Omental fat pad (tissue), 4 donors: ENCODE measurements around the gene FGF1. TPM values are rescaled to one million over a fixed set of nuclear protein-coding genes. Genes with fewer than 3 reads are reported as not detected.
A peak's percentile ranks its signal among the peaks of the same experiment; 100 is the strongest.

Experiments
- ATAC-seq: fragments of 150-250 bp; one replicate; pipeline ENCODE4 v1.9.1; 2016; ENCODE audit warnings: mild to moderate bottlenecking, moderate library complexity; ENCODE audit not compliant: low FRiP score
- DNase-seq: peaks from one replicate; pipeline ENCODE4 v3.0.0-alpha.2; 2019; ENCODE audit warnings: low spot score
- total RNA-seq, 4 donors: library from RNA; depleted of rRNA; stranded (reverse); fragments of >200 nt; gene quantifications; one replicate each; pipeline ENCODE4 v1.1.0, GENCODE V29; 2016
- TF ChIP-seq, protein P1 (sequence below), 3 donors: fragments of 450-650 bp; IDR thresholded peaks; one replicate each; pipeline ENCODE4 v1.5.1; 2016 to 2017; ENCODE audit warnings: antibody characterized with exemption in 3 of 3, mild to moderate bottlenecking in 3 of 3, moderate library complexity in 2 of 3

Gene FGF1
- total RNA-seq, 4 donors from 2014 or later = 2.2 to 43.1 (median 34.3) TPM

DNA sequence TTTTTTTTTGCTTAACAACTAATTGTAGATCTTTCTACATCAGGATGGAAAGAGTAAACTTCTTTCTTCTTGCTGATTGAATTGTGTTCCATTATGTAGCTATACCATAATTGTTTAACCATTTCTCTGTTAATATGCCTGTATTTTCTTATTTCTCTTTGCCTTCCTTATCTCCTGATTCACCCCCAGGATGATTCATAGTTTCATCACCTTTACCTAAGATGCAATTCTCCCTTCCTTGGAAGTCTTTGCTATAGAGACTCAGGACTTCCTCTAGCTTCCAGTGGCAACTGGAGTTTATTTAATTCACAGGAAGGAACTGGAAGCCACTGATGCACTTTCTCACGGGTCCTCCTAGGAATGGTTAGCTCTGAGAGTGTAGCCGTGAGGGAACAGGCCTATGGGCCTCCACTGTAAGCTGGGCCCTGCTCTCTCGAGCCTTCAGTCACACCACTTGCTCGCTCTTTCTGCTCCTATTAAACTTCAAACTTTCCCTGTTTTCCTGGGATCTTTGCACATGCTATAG lies 83.1 kb downstream of the FGF1 start:
- TF ChIP-seq, protein P1, sequence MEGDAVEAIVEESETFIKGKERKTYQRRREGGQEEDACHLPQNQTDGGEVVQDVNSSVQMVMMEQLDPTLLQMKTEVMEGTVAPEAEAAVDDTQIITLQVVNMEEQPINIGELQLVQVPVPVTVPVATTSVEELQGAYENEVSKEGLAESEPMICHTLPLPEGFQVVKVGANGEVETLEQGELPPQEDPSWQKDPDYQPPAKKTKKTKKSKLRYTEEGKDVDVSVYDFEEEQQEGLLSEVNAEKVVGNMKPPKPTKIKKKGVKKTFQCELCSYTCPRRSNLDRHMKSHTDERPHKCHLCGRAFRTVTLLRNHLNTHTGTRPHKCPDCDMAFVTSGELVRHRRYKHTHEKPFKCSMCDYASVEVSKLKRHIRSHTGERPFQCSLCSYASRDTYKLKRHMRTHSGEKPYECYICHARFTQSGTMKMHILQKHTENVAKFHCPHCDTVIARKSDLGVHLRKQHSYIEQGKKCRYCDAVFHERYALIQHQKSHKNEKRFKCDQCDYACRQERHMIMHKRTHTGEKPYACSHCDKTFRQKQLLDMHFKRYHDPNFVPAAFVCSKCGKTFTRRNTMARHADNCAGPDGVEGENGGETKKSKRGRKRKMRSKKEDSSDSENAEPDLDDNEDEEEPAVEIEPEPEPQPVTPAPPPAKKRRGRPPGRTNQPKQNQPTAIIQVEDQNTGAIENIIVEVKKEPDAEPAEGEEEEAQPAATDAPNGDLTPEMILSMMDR (IDR thresholded peaks at IDR 0.05) = no peak
- ATAC-seq = no peak
- DNase-seq = no peak

DNA sequence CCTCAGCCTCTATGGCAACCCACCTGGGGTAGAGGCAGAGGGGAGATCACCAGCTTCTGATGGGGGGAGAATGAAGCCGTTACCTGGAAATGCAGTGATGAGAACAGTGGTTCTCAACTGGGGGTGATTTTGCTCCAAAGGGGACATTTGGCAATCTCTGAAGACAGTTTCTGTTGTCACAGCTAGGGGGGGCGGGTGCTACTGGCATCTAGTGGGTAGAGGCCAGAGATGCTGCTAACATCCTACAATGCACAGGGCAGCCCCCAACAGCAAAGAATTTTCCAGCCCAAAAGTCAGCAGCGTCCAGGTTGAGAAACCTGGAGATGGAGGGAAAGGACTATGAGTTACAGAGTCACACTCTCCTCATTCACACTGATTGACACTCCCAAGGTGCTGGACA lies 84.5 kb downstream of the FGF1 start:
- TF ChIP-seq, protein P1 (IDR thresholded peaks at IDR 0.05) = no peak
- ATAC-seq = no peak

DNA sequence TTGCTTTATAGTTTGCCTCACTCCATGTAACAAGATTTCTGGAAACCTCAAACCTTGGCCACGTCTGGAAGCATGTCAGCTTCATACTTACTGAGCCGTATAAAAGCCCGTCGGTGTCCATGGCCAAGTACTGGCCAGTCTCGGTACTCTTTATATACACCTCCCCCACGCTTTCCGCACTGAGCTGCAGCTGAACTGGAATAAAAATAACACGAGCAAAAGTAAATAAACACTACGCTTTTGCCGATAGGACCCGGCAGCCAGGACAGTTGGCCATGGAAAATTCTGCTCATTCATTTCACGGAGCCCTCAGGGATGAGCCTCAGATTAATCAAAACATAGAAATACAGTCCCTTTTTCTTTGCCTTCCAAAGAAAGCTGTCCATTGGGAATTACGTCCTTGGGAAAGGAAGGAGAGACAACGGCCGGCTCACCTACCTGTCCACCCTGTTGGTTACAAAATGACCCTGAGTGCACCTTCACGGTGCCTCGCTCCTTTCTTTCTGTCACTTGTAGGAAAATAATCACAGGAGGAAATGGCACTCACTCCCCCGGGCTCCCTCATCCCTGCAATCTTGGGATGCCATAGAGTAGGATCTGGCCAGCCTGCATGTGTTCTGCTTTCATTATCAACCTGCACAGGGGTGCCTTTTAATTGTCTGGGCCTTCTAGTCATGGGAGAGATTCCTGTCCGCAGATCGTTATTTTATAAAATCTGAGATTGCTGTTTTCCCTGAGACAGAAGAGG lies 85.1 kb downstream of the FGF1 start:
- TF ChIP-seq, protein P1 (IDR thresholded peaks at IDR 0.05) = no peak
- DNase-seq (no peak), ATAC-seq (peak; percentile 53)

More for the DNA sequence above, 84.5 kb downstream of the FGF1 start:
- no peak for DNase-seq

DNA sequence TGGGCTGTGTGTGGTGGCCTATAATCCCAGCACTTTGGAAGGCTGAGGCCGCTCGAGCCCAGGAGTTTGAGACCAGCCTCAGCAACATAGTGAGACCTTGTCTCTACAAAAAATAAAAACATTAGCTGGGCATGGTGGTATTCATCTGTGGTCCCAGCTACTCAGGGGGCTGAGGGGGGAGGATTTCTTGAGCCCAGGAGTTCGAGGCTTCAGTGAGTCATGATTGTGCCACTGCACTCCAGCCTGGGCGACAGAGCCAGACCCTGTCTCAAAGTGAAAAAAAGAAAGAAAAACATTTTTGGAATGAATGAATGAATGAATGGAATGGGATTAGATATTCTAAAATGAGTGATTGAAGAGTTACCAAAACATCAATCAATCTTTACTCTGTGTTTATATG lies 85.8 kb downstream of the FGF1 start:
- no peak for DNase-seq
- no peak for ATAC-seq
- TF ChIP-seq, protein P1 (IDR thresholded peaks at IDR 0.05) = no peak

DNA sequence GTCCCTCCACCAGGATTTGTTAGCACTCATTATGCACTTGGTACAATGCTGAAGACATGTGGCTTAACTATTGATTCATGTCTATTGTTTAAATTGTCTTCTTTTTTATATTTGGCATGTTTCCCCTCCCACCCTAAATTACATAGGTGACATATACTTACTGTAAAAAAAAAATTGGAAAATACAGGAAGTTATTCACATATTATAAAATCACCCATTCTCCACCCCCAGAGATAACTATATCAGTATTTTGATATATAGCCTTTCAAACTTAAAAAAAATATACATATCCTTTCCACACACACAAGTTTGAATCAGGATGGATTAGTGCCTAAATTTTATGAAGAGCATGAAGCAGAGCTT lies 87.6 kb downstream of the FGF1 start:
- no peak for ATAC-seq
- no peak for DNase-seq
- TF ChIP-seq, protein P1 (IDR thresholded peaks at IDR 0.05) = no peak

DNA sequence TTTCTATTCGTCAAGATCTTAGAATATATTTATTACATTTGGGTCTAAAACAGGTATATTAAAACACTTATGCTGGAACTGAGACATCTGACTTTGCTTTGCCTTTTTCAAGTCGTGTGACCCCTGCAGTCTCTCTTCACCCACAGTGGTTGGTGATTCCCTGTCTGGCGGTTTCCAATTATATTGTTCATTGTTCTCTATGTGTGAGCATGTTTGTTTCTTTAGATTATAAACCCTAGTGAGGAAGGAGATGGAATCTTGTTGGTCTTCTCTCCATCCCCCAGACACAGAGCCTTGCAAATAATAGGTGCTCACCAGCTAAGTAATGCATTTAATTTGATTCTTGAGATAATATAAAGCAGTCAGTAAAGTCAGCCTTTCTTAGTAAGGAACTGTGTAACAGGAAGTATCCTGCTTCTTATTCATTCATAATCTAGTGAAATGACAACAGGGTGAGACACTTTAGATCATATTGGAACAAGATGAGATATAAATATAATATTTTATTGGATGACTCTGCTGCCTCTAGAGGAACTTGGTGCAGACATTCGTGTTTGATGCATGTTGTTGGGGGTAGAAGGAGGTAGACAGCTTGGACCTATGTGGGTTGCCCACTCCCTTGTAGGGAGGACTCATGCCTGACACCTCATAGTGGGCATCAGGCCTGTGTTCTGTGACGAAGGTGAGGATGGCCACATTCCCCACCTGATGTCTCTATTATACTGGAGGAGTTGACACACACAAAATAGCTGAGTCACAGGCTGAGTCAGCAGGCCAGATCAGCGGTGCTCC lies 88.1 kb downstream of the FGF1 start:
- TF ChIP-seq, protein P1 (IDR thresholded peaks at IDR 0.05) = no peak
- no peak for DNase-seq
- ATAC-seq = peak; percentile 75
